NCI-H345 (cell line): Measurements from ENCODE around the gene ABI3.

Experiments used
- DNase-seq: peaks from one replicate; lab custom pipeline; 2025; lab: John Stamatoyannopoulos, UW

The ABI3 gene

DNA sequence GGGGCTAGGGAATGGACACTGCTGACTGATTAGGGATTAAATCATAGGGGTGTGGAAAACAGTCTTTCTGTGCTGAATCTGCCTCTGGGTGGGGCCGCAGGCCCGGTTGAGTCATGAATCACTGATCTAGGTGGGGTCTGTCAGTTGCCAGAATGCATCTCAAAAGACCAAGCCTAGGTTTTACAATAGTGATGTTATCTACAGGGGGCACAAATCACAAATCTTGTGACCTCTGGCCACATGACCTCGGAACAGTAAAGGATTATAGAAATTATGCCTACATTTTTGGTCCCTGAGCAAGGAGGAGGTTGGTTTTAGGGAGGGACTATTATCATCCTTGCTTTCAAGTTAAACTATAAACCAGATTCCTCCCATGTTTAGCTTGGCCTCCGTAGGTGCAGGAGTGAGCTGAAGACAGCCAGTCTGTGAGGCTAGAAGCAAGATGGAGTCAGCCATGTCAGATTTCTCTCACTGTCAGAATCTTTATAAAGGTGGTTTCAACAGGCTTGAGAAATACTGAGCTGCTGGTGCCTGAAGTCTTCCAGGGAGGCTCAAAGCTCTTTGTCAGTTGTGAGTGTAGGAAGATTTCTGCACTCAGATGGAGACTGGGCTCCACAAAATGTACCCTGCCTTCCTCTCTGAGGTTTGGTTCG is 13.0 kb upstream of the ABI3 start:
- DNase-seq, result no peak

DNA sequence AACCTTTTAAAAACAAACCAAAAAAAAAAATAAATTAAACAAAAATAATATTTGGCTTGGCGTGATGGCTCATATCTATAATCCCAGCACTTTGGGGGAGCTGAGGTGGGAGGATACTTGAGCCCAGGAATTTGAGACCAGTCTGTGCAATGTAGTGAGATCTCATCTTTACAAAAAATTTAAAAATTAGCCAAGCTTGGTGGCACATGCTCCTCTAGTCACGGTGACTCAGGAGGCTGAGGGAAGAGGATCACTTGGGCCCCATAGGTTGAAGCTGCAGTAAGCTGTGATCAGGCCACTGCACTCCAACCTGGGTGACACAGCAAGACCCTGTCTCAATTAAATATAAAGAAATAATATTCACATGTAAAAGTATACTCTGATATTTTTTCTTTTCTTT is 12.3 kb upstream of the ABI3 start:
- DNase-seq, result no peak

DNA sequence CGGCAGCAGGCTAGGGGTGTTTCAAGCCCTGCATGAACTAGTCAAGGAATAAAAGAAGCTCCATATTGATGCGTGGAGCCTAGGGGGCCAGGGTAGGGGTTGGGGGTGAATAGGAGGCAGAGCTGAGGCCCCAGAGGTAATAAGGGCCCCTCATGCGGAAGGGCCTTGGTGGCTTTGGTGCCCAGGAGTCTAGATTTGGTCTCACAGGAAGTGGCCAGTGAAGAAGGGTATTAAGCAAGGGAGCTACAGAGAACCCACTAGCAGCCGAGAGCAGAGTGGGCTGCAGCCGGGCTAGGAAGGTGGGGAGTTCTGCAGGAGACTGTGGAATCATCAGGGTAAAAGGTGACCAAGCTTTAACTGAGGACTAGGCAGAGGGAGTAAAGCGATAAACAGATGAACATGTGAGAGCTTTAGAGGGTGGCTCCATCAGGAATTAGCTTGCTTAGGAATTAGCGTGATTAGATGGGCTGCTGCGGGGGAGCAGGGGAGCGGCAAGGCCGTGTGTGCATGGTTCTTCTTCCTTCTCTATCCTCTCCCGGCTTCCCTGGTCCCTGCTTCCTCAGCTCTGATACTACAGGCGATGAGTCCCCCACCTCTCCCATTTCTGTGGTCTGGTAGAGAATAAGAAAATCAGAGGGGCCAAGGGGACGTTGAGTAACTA is 10.0 kb upstream of the ABI3 start:
- no peak for DNase-seq

DNA sequence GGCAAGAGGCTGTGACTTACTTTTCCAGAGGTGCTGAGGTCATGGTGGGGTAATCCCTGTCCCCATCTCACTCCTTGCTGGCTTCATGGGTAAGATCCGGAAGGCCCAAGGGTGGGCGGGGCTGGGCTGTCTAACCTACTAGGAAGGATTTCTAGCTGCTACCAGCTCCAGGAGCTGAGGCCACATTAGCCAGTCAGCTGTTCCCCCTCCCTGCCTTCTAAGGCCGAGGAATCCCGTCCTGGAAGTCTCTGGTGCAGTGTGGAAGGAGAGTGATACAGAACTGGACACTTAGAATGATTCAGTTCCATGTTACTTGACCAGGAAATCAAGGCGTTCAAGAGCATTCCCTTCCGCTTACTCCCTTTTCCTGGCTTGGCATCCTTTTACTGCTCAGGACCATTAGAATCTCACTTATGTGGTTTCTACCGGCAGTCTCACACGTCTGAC is 9.0 kb upstream of the ABI3 start:
- DNase-seq, result no peak

DNA sequence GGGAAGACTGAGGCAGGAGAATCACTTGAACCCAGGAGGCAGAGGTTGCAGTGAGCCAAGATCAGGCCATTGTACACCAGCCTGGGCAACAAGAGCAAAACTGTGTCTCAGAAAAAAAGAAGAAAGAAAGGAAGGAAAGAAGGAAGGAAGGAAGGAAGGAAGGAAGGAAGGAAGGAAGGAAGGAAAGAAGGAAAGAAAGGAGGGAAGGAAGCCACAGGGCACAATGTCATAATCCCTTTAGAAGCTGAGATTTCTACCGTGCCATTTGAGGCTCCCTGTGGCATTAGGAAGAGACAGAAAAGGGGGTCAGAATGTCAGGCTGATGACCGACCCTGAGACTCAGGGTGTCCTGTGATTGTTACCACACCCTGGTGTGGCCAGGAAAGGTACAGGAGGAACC is 6.7 kb upstream of the ABI3 start:
- no peak for DNase-seq

DNA sequence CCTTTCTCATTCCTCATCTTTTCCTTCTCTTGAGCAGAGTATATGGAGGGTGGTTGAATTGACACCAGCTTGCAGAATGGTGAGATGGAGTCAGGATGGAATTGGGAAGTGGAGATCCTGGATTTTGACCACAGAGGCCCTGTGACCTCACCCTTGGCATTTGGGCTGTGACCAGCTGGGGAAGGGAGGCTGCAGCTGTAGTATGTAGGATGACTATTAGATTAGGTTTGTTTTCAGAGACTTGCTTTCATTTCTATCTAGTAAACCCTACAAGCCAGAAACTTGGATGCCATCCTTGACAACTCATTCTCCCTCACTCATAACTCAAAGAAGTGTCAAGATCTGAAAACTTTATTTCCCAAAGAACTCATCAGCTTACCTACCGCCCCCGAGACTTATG is 6.0 kb upstream of the ABI3 start:
- DNase-seq, result no peak

DNA sequence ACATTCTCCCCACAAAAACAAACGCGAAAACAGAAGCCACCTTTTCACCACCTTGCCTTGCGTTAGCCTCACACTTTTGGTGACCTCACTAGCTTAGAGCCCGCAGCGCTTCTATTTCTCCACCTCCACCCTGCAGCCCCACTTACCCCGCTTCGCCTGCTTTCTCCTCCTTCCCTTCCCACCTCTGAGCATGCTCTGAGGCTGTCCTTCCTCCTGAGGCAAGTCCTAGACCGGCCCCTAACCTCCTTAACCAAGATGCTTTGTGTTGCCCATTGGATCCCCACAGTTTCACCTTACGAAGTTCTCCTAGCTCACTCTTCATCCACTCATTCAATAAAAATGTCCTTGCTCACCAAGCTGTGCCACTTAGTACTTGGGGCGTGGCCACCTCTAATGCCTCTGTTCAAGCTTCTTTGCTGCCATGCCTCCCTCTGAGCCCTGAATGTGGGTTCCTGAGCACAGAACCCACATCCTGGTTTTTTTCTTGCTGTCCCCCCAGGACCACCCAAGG is 1.4 kb upstream of the ABI3 start:
- DNase-seq, result no peak

DNA sequence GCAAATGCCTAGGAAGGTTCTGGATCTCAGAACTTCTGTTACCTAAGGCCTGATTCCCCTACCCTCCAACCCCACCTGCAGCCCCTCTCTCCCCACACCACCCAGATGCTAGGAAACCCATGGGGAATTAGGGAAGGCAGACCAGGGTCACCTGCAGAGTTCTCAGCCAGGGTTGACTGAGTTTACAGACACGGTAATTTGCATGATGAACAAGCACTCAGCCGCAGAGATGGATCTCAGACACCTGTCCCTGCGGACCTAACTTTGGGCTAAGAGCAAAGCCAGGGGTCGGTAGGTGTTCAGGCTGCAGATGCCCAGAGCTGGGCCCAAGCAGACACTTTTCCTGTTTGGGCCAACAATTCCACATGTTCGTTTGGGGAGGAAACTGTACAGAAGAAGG is 2.9 kb downstream of the ABI3 start:
- DNase-seq, result no peak

DNA sequence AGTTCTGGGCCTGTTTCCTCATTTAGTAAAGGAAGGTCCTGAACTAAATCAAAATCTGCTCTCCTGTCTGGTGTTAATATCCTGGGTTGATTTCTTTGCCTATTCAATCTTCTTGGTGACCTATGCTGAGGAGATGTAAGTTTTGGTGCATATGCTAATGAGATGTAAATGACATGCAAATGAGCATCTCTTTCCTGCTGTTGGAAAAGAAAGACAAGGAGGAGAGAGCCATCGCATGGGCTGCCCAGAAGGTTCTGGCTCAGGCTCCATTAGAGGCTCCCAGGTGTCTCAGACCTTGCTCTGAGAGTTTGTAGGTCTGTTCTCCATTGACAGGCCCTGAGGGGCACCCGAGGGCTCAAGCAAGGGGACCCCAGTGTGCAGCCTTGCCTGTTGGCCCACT is 3.3 kb downstream of the ABI3 start:
- no peak for DNase-seq

DNA sequence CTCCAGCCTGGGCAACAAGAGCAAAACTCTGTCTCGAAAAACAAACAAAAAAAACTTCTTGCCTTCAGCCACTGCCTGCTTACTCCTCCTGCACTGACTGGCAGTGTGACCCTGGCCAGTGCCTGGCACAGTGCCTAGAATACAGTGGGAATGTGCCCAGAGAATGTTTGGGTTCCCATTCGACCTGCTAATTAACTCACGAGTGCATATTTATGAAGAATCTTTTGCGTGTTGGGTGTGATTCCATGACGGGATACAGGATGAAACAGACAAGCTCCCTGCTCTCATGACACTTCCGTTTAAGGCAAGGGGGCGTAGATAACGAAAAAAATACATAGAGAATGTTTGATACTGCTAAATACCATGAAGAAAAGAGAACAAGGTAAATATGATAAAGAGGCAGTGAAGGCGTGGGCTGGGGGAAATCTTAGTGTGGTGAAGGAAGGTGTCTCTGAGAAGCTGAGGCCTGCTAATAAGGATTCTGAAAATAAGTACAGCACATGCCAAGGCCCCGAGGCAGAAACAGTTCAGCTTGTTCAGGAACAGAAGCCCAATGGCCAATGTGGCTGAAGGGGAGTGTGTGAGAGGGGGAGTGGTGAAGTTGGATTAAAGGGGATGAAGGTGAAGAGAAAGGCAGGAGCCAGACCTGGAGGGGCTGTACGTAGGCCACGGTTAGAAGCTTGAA is 4.3 kb downstream of the ABI3 start:
- no peak for DNase-seq

DNA sequence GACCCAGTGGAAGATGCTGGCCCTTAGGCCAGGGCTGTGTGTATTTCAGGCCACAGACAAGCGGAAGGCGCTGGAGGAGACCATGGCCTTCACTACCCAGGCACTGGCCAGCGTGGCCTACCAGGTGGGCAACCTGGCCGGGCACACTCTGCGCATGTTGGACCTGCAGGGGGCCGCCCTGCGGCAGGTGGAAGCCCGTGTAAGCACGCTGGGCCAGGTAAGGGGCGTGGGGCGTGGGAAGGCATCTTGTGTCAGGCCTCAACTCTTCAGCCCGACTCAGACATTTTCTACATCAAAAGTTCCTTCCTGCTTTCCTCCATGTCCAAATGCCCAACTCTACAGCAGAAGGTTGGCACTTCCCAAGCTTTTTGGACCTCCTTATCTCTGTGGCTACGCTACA is 6.0 kb downstream of the ABI3 start:
- no peak for DNase-seq

DNA sequence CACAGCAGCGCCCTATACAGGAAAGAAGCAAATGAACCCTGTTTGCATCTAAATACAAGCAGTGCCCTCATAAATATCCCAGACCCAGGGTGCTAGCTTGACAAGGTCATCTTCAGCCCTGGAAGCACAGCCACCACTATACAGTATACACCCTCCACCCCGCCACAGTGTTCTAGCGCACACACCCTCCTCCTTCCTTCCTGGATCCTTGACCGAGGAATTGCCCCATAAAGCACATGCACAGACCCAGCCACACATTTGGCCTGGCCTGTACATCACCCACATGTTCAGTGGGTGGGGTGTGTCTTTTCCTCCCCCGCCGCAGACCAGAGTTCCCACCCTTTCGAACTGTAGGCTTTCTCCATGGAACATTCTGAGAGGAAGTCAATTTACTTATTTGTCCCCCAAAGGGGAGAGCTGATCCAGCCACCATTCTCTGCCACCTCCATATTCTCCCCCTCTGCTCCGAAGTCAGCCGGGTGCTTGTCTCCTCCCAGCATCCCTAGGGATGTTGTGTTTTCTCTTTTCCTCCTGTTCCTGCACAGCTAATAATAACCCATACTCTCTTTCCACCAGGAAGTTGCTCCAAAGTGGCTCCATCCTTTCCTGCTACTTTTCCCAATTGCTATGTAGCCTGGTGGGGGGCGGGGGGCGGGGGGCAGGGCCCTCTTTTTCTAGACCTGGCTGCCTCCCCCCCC is 6.6 kb downstream of the ABI3 start:
- DNase-seq, result no peak

DNA sequence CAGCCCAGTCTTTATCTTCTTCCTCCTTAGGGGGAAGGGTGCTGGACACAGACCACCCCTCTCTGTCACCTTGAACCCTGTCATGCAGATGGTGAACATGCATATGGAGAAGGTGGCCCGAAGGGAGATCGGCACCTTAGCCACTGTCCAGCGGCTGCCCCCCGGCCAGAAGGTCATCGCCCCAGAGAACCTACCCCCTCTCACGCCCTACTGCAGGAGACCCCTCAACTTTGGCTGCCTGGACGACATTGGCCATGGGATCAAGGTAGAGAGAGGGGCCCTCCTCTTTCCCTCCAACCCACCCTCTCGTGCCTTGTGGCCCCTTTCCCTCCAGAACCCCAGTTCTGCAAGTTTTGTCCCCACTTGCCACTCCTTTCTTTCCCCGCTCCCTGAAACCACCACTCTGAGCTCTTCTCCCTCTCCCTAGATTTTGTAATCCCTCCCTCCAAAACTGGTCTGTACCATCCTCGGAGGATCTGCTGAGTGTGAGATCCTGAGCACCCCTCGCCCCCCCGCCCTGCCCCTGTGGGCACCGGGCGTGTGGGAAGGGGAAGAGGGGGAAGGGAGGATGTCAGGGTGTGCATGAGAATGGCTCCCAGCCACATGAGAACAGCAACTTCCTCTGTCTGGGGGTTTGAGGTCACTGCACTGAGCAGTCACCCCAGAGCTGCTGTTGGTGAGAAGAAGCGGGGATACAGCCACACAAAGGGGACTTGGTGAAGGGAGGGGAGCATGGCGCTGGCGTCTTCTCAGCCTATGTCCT is 7.3 kb downstream of the ABI3 start:
- DNase-seq, result no peak

DNA sequence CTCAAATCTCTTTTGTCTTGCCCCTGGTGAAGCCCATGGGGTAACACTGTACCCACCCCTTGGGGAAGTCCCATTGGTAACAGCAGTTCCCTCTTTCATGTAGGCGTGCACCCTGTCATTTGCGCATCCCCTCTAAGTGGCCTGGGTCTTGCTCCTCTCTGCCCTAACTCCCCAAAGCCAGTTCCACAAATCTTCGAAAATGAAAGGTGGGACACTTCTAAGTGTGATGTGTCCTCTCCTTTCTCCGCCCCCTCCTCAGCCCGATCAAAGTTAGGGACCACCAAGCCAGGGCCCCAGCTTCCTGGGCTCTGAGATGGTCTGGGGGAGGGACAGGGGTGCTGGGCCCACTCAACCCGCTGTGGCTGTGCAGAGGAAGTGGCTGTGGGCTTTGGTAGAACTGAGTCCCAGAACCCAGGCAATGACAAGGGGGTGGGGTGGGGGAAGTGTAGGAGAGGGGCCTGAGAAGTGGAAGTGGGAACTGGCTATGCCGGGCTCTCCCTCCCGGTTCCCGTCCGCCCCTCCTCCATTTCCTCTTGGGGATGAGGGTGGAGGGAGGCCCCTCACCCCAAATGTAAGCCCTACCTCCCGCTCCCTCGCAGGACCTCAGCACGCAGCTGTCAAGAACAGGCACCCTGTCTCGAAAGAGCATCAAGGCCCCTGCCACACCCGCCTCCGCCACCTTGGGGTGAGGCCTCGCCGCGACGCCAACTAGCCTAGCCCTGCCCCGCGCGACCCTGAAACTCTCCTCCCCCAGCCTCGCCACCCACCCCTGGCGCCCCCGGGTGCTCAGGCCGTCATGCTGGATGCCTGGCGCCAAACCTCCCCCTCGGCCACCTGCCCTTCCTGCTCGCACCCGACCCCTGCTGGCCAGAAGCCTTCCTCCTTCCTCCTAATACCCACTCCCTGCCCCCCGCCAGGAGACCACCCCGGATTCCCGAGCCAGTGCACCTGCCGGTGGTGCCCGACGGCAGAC is 8.7 kb downstream of the ABI3 start:
- no peak for DNase-seq

DNA sequence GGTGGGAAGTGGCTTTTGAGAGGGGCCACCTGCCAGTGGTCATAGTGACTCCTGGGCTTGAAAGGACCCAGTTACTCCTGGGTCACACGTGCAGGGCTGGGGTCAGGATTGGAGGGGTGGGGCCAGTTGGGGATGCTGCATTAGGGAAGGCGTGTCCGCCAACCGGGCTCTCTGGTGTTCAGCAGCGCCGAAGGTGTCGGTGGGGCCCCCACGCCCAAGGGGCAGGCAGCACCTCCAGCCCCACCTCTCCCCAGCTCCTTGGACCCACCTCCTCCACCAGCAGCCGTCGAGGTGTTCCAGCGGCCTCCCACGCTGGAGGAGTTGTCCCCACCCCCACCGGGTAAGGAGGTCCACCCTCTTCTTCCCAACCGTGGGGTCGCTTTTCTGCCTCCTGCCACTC is 9.5 kb downstream of the ABI3 start:
- no peak for DNase-seq

DNA sequence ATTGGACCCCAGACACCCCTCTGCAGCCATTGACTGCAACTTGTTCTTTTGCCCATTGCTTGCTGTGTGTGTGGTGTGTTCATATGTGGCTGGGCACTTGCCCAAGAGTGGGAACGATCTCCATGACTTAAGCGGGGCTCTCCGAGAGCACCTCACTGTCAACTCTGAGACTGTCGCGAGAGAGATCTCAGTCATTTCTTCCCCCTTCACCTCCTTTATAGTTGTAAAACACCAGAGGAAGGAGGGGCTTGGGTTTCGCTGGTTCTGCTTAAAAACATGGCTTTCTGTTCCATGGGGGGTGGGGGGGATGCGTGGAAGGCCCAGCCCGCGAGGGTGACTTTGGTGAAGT is 12.6 kb downstream of the ABI3 start:
- no peak for DNase-seq

DNA sequence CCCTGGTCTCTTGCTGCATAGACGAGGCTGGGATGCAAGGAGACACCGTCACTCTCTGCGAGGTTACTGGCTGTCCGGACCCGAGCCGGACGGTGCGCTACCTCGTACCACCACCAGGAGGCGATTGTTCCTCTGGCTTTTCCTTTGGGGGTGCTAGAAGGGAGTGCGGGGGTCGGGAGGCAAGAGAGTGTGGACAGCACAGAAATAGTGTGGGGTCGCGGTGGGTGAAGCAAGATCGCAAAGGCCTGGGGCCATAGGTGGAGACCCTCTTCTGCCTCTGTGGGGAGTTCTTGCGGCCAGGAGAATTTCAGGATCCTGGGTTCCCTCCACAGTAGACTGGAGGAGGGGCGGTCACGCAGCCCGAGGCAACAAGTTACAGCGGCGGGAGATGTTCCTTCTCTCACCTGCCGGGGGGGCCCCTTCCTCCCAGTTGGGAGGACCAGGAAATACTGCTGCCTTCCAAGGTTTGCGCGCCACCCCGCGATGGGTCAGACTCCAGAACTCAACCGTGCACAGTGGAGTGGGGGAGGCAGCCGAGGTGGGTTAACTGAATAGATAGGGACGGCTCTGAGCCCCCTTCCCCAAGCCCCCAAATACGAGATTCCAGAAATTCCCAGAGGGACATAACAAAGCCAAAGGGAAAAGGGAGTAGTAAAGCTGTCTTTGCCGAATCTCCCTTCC is 13.2 kb downstream of the ABI3 start:
- peak; percentile 37 for DNase-seq

DNA sequence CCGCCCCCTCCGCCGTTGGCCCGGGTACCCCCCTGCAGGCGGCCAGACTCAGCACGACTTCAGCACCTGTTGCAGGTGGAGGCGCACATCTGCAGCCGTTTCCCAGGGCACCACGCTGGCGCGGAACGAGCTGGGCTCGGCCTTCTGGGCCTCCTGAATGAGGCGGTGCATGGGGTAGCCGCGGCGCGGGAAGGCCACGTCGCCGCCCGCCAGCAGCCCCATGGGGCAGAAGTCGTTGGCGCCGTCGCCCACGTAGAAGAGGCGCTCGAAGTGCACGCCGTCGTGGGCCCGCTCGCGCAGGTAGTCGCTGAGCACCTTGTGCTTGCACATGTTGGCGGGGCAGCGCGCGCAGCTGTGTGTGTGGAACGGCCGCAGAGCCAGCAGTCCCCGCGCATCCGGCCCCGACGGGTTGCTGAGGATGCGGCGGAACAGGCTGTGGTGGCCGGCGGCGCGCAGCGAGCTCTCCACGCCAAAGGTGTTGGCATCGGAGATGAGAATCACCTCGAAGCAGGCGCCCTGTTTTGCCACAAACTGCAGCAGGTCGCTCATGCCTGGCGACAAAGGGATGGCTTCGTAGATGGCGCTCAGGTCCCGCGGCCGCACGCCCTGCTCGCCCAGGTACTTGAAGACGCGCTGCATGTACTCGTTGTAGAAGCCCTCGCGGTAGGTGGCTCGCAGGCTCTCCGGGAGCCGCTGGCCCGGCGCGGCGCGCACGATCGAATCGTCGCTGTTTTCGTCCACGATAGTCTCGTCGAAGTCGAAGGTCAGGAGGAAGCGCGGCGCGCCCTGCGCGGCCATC is 13.9 kb downstream of the ABI3 start:
- DNase-seq, result peak; percentile 30

DNA sequence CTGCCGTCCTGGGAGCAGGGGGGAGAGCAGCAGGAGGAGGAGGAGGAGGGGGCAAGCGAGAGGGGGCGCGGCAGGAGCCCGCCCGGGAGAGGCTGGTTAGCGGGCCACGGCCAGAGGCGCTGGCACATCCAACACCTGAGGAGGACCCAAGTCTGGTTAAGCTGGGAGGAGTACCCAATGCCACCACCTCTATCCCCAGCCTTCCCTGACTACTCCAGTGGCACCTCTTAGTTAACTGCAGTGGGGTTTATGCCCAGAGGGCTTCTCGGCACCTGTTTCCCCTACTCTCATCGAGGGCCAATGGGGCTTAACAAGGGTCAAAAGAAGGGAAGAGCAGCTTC is 14.5 kb downstream of the ABI3 start:
- DNase-seq, result no peak
